H9 (cell line): ENCODE measurements around the gene ASPG. TPM values are rescaled to one million over a fixed set of nuclear protein-coding genes. Genes with fewer than 3 reads are reported as not detected.

Experiments
- DNase-seq: peaks from one replicate; pipeline ENCODE4 v3.0.0-alpha.2; 2017
- H2AFZ ChIP-seq: one replicate; pipeline ENCODE4 v1.6.1; 2013; ENCODE audit warnings: mild to moderate bottlenecking, low read length, control low read depth, moderate library complexity
- H2AK5ac ChIP-seq: 2 replicates; pipeline ENCODE4 v1.6.1; 2013; ENCODE audit warnings: low read length, control low read depth, mixed read lengths; ENCODE audit not compliant: insufficient read length
- H2BK120ac ChIP-seq: one replicate; pipeline ENCODE4 v1.6.1; 2013; ENCODE audit warnings: low read depth, mild to moderate bottlenecking, low read length, control low read depth, inconsistent platforms; ENCODE audit not compliant: poor library complexity, severe bottlenecking
- H2BK12ac ChIP-seq: 2 replicates; pipeline ENCODE4 v1.6.1; 2013; ENCODE audit warnings: low read length, control low read depth, mixed read lengths, low read depth; ENCODE audit not compliant: insufficient read length
- H2BK15ac ChIP-seq: 2 replicates; pipeline ENCODE4 v1.6.1; 2013; ENCODE audit warnings: low read depth, low read length, control low read depth
- H2BK20ac ChIP-seq: one replicate; pipeline ENCODE4 v1.6.1; 2013; ENCODE audit warnings: low read depth, mild to moderate bottlenecking, low read length, control low read depth, inconsistent platforms; ENCODE audit not compliant: poor library complexity, severe bottlenecking
- H2BK5ac ChIP-seq: 2 replicates; pipeline ENCODE4 v1.6.1; 2013; ENCODE audit warnings: low read length, control low read depth, mixed read lengths; ENCODE audit not compliant: insufficient read length
- H3K14ac ChIP-seq: 2 replicates; pipeline ENCODE4 v1.6.1; 2013; ENCODE audit warnings: low read length, control low read depth; ENCODE audit not compliant: insufficient read depth
- H3K18ac ChIP-seq: 2 replicates; pipeline ENCODE4 v1.6.1; 2013; ENCODE audit warnings: low read depth, mild to moderate bottlenecking, mixed read lengths, low read length, control low read depth; ENCODE audit not compliant: insufficient read length
- H3K23ac ChIP-seq: 2 replicates; pipeline ENCODE4 v1.6.1; 2013; ENCODE audit warnings: low read length, control low read depth, mixed read lengths, low read depth; ENCODE audit not compliant: insufficient read length
- H3K23me2 ChIP-seq: 2 replicates; pipeline ENCODE4 v1.6.1; 2013; ENCODE audit warnings: low read depth, mild to moderate bottlenecking, mixed read lengths, low read length, control low read depth; ENCODE audit not compliant: insufficient read length, poor library complexity, severe bottlenecking
- H3K27ac ChIP-seq: 2 replicates; pipeline ENCODE4 v1.5.1; 2013; ENCODE audit warnings: low read length, control low read depth, mixed read lengths, low read depth; ENCODE audit not compliant: insufficient read length
- H3K27me3 ChIP-seq: 2 replicates; pipeline ENCODE4 v1.6.1; 2013; ENCODE audit warnings: low read length, control low read depth, inconsistent platforms; ENCODE audit not compliant: insufficient read depth
- H3K4ac ChIP-seq: 2 replicates; pipeline ENCODE4 v1.6.1; 2013; ENCODE audit warnings: low read depth, mild to moderate bottlenecking, control low read depth, inconsistent platforms, low read length, moderate library complexity
- H3K4me1 ChIP-seq: 2 replicates; pipeline ENCODE4 v1.6.1; 2013; ENCODE audit warnings: low read length, control low read depth, inconsistent platforms; ENCODE audit not compliant: insufficient read depth
- H3K4me2 ChIP-seq: 2 replicates; pipeline ENCODE4 v1.6.1; 2013; ENCODE audit warnings: low read length, control low read depth, mixed read lengths; ENCODE audit not compliant: insufficient read length, insufficient read depth
- H3K56ac ChIP-seq: 2 replicates; pipeline ENCODE4 v1.6.1; 2013; ENCODE audit warnings: low read depth, mild to moderate bottlenecking, mixed read lengths, low read length, control low read depth; ENCODE audit not compliant: insufficient read length
- H3K79me1 ChIP-seq: 2 replicates; pipeline ENCODE4 v1.6.1; 2013; ENCODE audit warnings: low read depth, mild to moderate bottlenecking, moderate library complexity, low read length, control low read depth, inconsistent platforms; ENCODE audit not compliant: insufficient read depth, poor library complexity, severe bottlenecking
- H3K79me2 ChIP-seq: 2 replicates; pipeline ENCODE4 v1.6.1; 2013; ENCODE audit warnings: low read length, control low read depth, inconsistent platforms; ENCODE audit not compliant: insufficient read depth
- H3K9ac ChIP-seq: 2 replicates; pipeline ENCODE4 v1.6.1; 2013; ENCODE audit warnings: low read length, control low read depth, mixed read lengths; ENCODE audit not compliant: insufficient read length; ENCODE audit errors: extremely low read depth
- H3K9me3 ChIP-seq: one replicate; pipeline ENCODE4 v1.6.1; 2013; ENCODE audit warnings: low read depth, low read length, inconsistent platforms; ENCODE audit not compliant: control insufficient read depth
- H3T11ph ChIP-seq: one replicate; pipeline ENCODE4 v1.6.1; 2013; ENCODE audit warnings: mild to moderate bottlenecking, low read length, control low read depth, inconsistent platforms
- H4K20me1 ChIP-seq: one replicate; pipeline ENCODE4 v1.6.1; 2013; ENCODE audit not compliant: control insufficient read depth, insufficient read length, insufficient read depth
- H4K5ac ChIP-seq: 2 replicates; pipeline ENCODE4 v1.6.1; 2013; ENCODE audit warnings: low read depth, mild to moderate bottlenecking, mixed read lengths, low read length, control low read depth; ENCODE audit not compliant: insufficient read length
- H4K8ac ChIP-seq: replicated peaks from 2 replicates; pipeline ENCODE4 v1.6.1; 2013; ENCODE audit warnings: low read length, control low read depth, mixed read lengths, low read depth; ENCODE audit not compliant: insufficient read length
- H4K91ac ChIP-seq: 2 replicates; pipeline ENCODE4 v1.6.1; 2013; ENCODE audit warnings: low read depth, mild to moderate bottlenecking, moderate library complexity, mixed read lengths, low read length, control low read depth; ENCODE audit not compliant: insufficient read length
- H3K27ac Mint-ChIP-seq, 3 experiments: 2 replicates in 2 of 3; 3 replicates in 1 of 3; pipeline ENCODE4 v1.8.0; 2020 to 2021; ENCODE audit warnings: mixed read lengths in 3 of 3, mild to moderate bottlenecking in 1 of 3, moderate library complexity in 1 of 3
- H3K27me3 Mint-ChIP-seq: 2 replicates; pipeline ENCODE4 v1.8.0; 2021; ENCODE audit warnings: low read depth, mild to moderate bottlenecking, moderate library complexity, mixed read lengths
- H3K36me3 Mint-ChIP-seq, 3 experiments: 2 replicates in 2 of 3; 3 replicates in 1 of 3; pipeline ENCODE4 v1.8.0; 2020 to 2021; ENCODE audit warnings: low read depth in 3 of 3, mixed read lengths in 3 of 3; ENCODE audit not compliant: insufficient read depth in 1 of 3
- H3K4me1 Mint-ChIP-seq, 2 experiments: 2 replicates each; pipeline ENCODE4 v1.8.0; 2020; ENCODE audit warnings: mixed read lengths in 2 of 2
- H3K4me3 Mint-ChIP-seq, 2 experiments: 2 replicates in 1 of 2; 3 replicates in 1 of 2; pipeline ENCODE4 v1.8.0; 2020 to 2021; ENCODE audit warnings: mild to moderate bottlenecking in 2 of 2, mixed read lengths in 2 of 2, moderate library complexity in 1 of 2
- H3K9me3 Mint-ChIP-seq, 2 experiments: 2 replicates in 1 of 2; 3 replicates in 1 of 2; pipeline ENCODE4 v1.8.0; 2020; ENCODE audit warnings: mild to moderate bottlenecking in 2 of 2, mixed read lengths in 2 of 2, moderate library complexity in 1 of 2
- CTCF ChIP-seq: fragments of 200-600 bp; sonication (generic); conservative IDR thresholded peaks from 3 replicates; pipeline ENCODE4 v1.8.0; 2021; ENCODE audit warnings: antibody characterized with exemption, mild to moderate bottlenecking
- WGBS: extraction: QIAGEN DNeasy Blood & Tissue Kit; methylation state at CpG from one replicate; pipeline ENCODE4 v1.1.7; 2013; ENCODE audit warnings: missing lambda C conversion rate, low lambda C conversion rate, mixed read lengths; ENCODE audit not compliant: insufficient read length; ENCODE audit errors: extremely low coverage; 5-methylcytosine and 5-hydroxymethylcytosine counted together
- total RNA-seq: library from RNA; stranded (reverse); gene quantifications from 2 replicates; pipeline ENCODE4 v1.2.1, GENCODE V29; 2021

ASPG gene
- total RNA-seq, 1 experiment from 2014 or later = 0.33 TPM

GRCh38 chr14:104101086-104101621 is 15.7 kb downstream of the ASPG start:
- H3K27ac ChIP-seq = no peak overlapping the region
- H2BK120ac ChIP-seq = no peak overlapping the region
- H3K4ac ChIP-seq = no peak overlapping the region
- H3K23ac ChIP-seq = no peak overlapping the region
- H3K23me2 ChIP-seq = no peaks in the 10 kb centered on the region
- H3K79me1 ChIP-seq = no peaks in the 10 kb centered on the region
- no peak overlapping the region for H4K91ac ChIP-seq
- H3K56ac ChIP-seq = no peak overlapping the region
- Mint-ChIP-seq H3K27ac (no peak overlapping the region), H3K36me3 (no peaks in the 10 kb centered on the region), H3K9me3 (no peaks in the 10 kb centered on the region), H3K4me3 (no peak overlapping the region), H3K4me1 (no peaks in the 10 kb centered on the region), H3K27me3 (peaks cover 6% of the 10 kb centered on the region)
- no peak overlapping the region for H3T11ph ChIP-seq
- H3K9me3 ChIP-seq = no peaks in the 10 kb centered on the region
- H2BK5ac ChIP-seq = no peak overlapping the region
- H3K4me2 ChIP-seq = no peak overlapping the region
- H4K8ac ChIP-seq = no peak overlapping the region
- H3K27me3 ChIP-seq = no peaks in the 10 kb centered on the region
- H3K14ac ChIP-seq = no peak overlapping the region
- H2AK5ac ChIP-seq = no peak overlapping the region
- no peak overlapping the region for H3K18ac ChIP-seq
- no peaks in the 10 kb centered on the region for H3K4me1 ChIP-seq
- H3K79me2 ChIP-seq = no peaks in the 10 kb centered on the region
- H2BK15ac ChIP-seq = no peak overlapping the region
- H2AFZ ChIP-seq = no peak overlapping the region
- no peaks in the 10 kb centered on the region for H4K20me1 ChIP-seq
- H2BK12ac ChIP-seq = no peak overlapping the region
- H2BK20ac ChIP-seq = no peak overlapping the region
- TF ChIP-seq CTCF = no peak
- H4K5ac ChIP-seq = no peak overlapping the region
- no CpG with 5 or more reads among the region's 16 CpGs for WGBS
- H3K9ac ChIP-seq = no peak overlapping the region
- DNase-seq = no peak
